ENCODE measurements around the gene DPF3.
A peak's percentile ranks its signal among the peaks of the same experiment; 100 is the strongest.

DPF3 gene

GRCh38 chr14:72902801-72903530, 9.1 kb upstream of the DPF3 start:
- no peaks in the 10 kb centered on the region for H3K27me3 ChIP-seq (ENCODE audit: control insufficient read depth, insufficient read depth, low read length)
- no peaks in the 10 kb centered on the region for H3K36me3 ChIP-seq (ENCODE audit: control insufficient read depth, insufficient read depth, low read length)
- H3K4me3 ChIP-seq (ENCODE audit: low read length), result no peak overlapping the region
- H3K4me1 ChIP-seq (ENCODE audit: control insufficient read depth, insufficient read depth, low read length), result no peaks in the 10 kb centered on the region
- no peak overlapping the region for H3K27ac ChIP-seq (ENCODE audit: low read depth, low read length)
- no peak overlapping the region for H3K9ac ChIP-seq (ENCODE audit: low read length)

GRCh38 chr14:72901361-72901760, 7.5 kb upstream of the DPF3 start:
- Histone ChIP-seq H3K27me3 (ENCODE audit: control insufficient read depth, insufficient read depth, low read length) (no peaks in the 10 kb centered on the region), H3K4me1 (ENCODE audit: control insufficient read depth, insufficient read depth, low read length) (no peaks in the 10 kb centered on the region), H3K27ac (ENCODE audit: low read depth, low read length) (no peak overlapping the region), H3K9ac (ENCODE audit: low read length) (no peak overlapping the region), H3K4me3 (ENCODE audit: low read length) (no peak overlapping the region), H3K36me3 (ENCODE audit: control insufficient read depth, insufficient read depth, low read length) (no peaks in the 10 kb centered on the region)

GRCh38 chr14:72898448-72898847, 4.5 kb upstream of the DPF3 start:
- no peak overlapping the region for H3K9ac ChIP-seq (ENCODE audit: low read length)
- H3K27ac ChIP-seq (ENCODE audit: low read depth, low read length), result no peak overlapping the region
- H3K27me3 ChIP-seq (ENCODE audit: control insufficient read depth, insufficient read depth, low read length), result no peaks in the 10 kb centered on the region
- peaks cover 7% of the 10 kb centered on the region for H3K4me1 ChIP-seq (ENCODE audit: control insufficient read depth, insufficient read depth, low read length)
- no peak overlapping the region for H3K4me3 ChIP-seq (ENCODE audit: low read length)
- no peaks in the 10 kb centered on the region for H3K36me3 ChIP-seq (ENCODE audit: control insufficient read depth, insufficient read depth, low read length)

GRCh38 chr14:72894623-72895378, 900 bp upstream of the DPF3 start:
- Histone ChIP-seq H3K27ac (ENCODE audit: low read depth, low read length) (no peak overlapping the region), H3K9ac (ENCODE audit: low read length) (peak overlapping the region; percentile 39), H3K36me3 (ENCODE audit: control insufficient read depth, insufficient read depth, low read length) (no peaks in the 10 kb centered on the region), H3K4me3 (ENCODE audit: low read length) (peak overlapping the region; percentile 70), H3K4me1 (ENCODE audit: control insufficient read depth, insufficient read depth, low read length) (peaks cover 9% of the 10 kb centered on the region), H3K27me3 (ENCODE audit: control insufficient read depth, insufficient read depth, low read length) (peaks cover 2% of the 10 kb centered on the region)

- Histone ChIP-seq H3K36me3 (ENCODE audit: control insufficient read depth, insufficient read depth, low read length) (no peaks in the 10 kb centered on the region), H3K27ac (ENCODE audit: low read depth, low read length) (no peak overlapping the region)
Observed at GRCh38 chr14:72894323-72894622, 372 bp upstream of the DPF3 start.

GRCh38 chr14:72892879-72893635, 844 bp downstream of the DPF3 start:
- H3K4me1 ChIP-seq (ENCODE audit: control insufficient read depth, insufficient read depth, low read length), result peaks cover 9% of the 10 kb centered on the region
- H3K27me3 ChIP-seq (ENCODE audit: control insufficient read depth, insufficient read depth, low read length), result peaks cover 2% of the 10 kb centered on the region
- no peak overlapping the region for H3K9ac ChIP-seq (ENCODE audit: low read length)
- H3K27ac ChIP-seq (ENCODE audit: low read depth, low read length), result no peak overlapping the region
- no peaks in the 10 kb centered on the region for H3K36me3 ChIP-seq (ENCODE audit: control insufficient read depth, insufficient read depth, low read length)
- peak overlapping the region; percentile 87 for H3K4me3 ChIP-seq (ENCODE audit: low read length)

More at GRCh38 chr14:72894323-72894622, 372 bp upstream of the DPF3 start:
- Histone ChIP-seq H3K27me3 (ENCODE audit: control insufficient read depth, insufficient read depth, low read length) (peaks cover 2% of the 10 kb centered on the region), H3K4me1 (ENCODE audit: control insufficient read depth, insufficient read depth, low read length) (peaks cover 9% of the 10 kb centered on the region), H3K9ac (ENCODE audit: low read length) (no peak overlapping the region), H3K4me3 (ENCODE audit: low read length) (peak overlapping the region; percentile 70)

GRCh38 chr14:72892103-72892878, 1.6 kb downstream of the DPF3 start:
- peaks cover 2% of the 10 kb centered on the region for H3K27me3 ChIP-seq (ENCODE audit: control insufficient read depth, insufficient read depth, low read length)
- H3K4me1 ChIP-seq (ENCODE audit: control insufficient read depth, insufficient read depth, low read length), result peaks cover 9% of the 10 kb centered on the region
- peak overlapping the region; percentile 10 for H3K9ac ChIP-seq (ENCODE audit: low read length)
- peak overlapping the region; percentile 87 for H3K4me3 ChIP-seq (ENCODE audit: low read length)
- no peaks in the 10 kb centered on the region for H3K36me3 ChIP-seq (ENCODE audit: control insufficient read depth, insufficient read depth, low read length)
- H3K27ac ChIP-seq (ENCODE audit: low read depth, low read length), result no peak overlapping the region

GRCh38 chr14:72891666-72892102, 2.2 kb downstream of the DPF3 start:
- Histone ChIP-seq H3K27me3 (ENCODE audit: control insufficient read depth, insufficient read depth, low read length) (peaks cover 2% of the 10 kb centered on the region), H3K9ac (ENCODE audit: low read length) (no peak overlapping the region), H3K27ac (ENCODE audit: low read depth, low read length) (no peak overlapping the region), H3K36me3 (ENCODE audit: control insufficient read depth, insufficient read depth, low read length) (no peaks in the 10 kb centered on the region), H3K4me3 (ENCODE audit: low read length) (peak overlapping the region; percentile 87), H3K4me1 (ENCODE audit: control insufficient read depth, insufficient read depth, low read length) (peaks cover 9% of the 10 kb centered on the region)

- Histone ChIP-seq H3K27me3 (ENCODE audit: control insufficient read depth, insufficient read depth, low read length) (peaks cover 2% of the 10 kb centered on the region), H3K4me1 (ENCODE audit: control insufficient read depth, insufficient read depth, low read length) (peaks cover 2% of the 10 kb centered on the region), H3K27ac (ENCODE audit: low read depth, low read length) (no peak overlapping the region), H3K36me3 (ENCODE audit: control insufficient read depth, insufficient read depth, low read length) (no peaks in the 10 kb centered on the region), H3K9ac (ENCODE audit: low read length) (no peak overlapping the region), H3K4me3 (ENCODE audit: low read length) (no peak overlapping the region)
Observed at GRCh38 chr14:72889366-72889765, 4.5 kb downstream of the DPF3 start.

- no peaks in the 10 kb centered on the region for H3K36me3 ChIP-seq (ENCODE audit: control insufficient read depth, insufficient read depth, low read length)
- peaks cover 2% of the 10 kb centered on the region for H3K27me3 ChIP-seq (ENCODE audit: control insufficient read depth, insufficient read depth, low read length)
- peaks cover 2% of the 10 kb centered on the region for H3K4me1 ChIP-seq (ENCODE audit: control insufficient read depth, insufficient read depth, low read length)
- H3K4me3 ChIP-seq (ENCODE audit: low read length), result no peak overlapping the region
- no peak overlapping the region for H3K9ac ChIP-seq (ENCODE audit: low read length)
- no peak overlapping the region for H3K27ac ChIP-seq (ENCODE audit: low read depth, low read length)
Observed at GRCh38 chr14:72888636-72889201, 5.2 kb downstream of the DPF3 start.

GRCh38 chr14:72888192-72888591, 5.7 kb downstream of the DPF3 start:
- H3K9ac ChIP-seq (ENCODE audit: low read length), result no peak overlapping the region
- H3K4me3 ChIP-seq (ENCODE audit: low read length), result no peak overlapping the region
- no peaks in the 10 kb centered on the region for H3K36me3 ChIP-seq (ENCODE audit: control insufficient read depth, insufficient read depth, low read length)
- peaks cover 2% of the 10 kb centered on the region for H3K27me3 ChIP-seq (ENCODE audit: control insufficient read depth, insufficient read depth, low read length)
- H3K4me1 ChIP-seq (ENCODE audit: control insufficient read depth, insufficient read depth, low read length), result peaks cover 2% of the 10 kb centered on the region
- no peak overlapping the region for H3K27ac ChIP-seq (ENCODE audit: low read depth, low read length)
